HG02798 (cell line): ENCODE results near the gene PLEKHG3.

Source experiments
- ATAC-seq: cut with Tn5 transposase; IDR thresholded peaks from one replicate; pipeline ENCODE4 v1.9.1; 2021; ENCODE audit warnings: mild to moderate bottlenecking; ENCODE audit not compliant: unreplicated experiment, poor library complexity

PLEKHG3 gene

DNA sequence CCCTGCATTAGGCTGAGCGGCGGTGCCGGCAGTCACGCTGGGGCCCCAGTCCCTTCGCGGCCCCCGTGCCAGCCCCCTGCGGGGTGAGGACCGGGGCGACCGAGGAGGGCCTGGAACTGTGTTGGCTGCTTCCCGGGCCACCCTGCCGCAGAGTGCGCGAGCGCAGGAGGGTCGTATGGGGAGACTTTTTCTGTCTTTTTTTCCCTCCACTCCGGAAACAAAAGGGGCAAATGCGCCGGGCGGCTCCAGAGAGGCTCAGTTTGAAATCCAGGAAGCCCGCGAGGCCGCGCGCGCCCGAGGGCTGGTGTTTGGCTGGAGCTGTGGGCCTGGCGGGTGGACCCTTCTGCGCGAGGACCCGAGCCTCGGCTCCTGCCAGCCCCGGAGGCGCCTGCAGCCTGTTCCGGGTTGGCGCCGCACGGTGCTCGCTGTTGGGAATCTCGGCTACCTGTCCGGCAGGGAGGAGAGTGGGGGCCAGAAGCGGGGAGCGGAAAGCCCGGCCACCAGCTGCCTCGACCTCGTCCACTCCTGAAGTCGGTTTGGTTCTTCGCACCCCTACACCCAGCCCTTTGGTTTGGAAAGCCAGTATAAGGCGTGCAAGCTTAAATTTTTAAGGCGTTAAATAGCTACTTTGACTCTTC is 638 bp downstream of the PLEKHG3 start:
- ATAC-seq, result no peak

DNA sequence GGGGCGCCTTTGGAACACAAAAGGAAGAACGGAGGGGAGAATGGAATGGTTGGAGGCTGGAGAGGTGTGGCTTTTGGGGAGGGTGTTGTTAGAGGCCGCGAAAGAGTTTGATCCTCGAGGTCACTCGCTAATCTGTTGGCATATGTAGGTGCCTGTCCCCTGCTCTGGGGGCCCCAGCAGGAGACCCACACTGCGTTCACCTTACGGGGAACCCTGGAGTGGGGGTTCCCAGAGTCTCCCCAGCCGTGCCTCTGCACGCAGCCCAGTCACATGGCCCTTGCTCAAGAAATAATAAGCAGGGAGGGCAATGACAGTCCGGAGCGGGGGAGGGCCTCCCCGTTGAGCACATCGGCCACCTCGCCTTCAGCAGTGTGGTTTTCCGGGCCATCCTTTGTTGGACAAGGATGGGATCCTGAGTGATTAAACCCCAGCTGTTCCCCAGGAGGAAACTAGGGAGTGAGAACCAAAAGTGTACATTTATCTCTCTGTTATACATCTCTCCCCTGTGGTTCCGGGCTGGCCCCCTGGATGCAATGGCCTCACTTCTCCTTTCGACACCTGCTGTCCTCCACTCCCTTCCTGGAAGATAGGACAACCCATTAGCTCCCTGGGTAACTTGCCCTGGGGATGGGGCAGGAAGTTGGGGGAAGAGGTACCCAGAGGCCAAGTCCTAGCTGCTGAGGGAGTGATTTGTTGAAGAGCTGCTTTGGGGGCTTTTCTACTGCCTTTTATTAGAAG is 1.3 kb downstream of the PLEKHG3 start:
- ATAC-seq, result no peak

- ATAC-seq, result no peak
These were observed 1.9 kb downstream of the PLEKHG3 start for GRCh38 chr14:64706119-64706592.

GRCh38 chr14:64706593-64707193 is 2.5 kb downstream of the PLEKHG3 start:
- no peak for ATAC-seq

DNA sequence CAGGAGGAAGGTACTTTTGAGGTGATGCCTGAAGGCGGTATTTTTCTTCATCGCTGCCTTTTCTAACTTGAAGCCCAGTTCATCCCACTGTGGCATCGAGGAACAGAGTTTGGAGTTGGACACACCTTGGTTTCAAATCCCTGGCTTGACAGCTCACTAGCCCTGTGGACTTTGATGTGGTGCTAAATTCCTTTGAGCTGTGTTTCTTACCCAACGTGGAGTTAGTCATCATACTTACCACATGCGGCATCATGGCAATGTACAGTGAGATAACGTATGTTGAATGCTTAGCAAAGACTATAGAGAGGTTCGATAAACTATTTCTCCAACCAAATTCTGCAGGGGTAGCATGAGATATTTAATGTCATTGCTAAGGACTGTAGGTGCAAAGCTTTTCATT is 3.4 kb downstream of the PLEKHG3 start:
- no peak for ATAC-seq

DNA sequence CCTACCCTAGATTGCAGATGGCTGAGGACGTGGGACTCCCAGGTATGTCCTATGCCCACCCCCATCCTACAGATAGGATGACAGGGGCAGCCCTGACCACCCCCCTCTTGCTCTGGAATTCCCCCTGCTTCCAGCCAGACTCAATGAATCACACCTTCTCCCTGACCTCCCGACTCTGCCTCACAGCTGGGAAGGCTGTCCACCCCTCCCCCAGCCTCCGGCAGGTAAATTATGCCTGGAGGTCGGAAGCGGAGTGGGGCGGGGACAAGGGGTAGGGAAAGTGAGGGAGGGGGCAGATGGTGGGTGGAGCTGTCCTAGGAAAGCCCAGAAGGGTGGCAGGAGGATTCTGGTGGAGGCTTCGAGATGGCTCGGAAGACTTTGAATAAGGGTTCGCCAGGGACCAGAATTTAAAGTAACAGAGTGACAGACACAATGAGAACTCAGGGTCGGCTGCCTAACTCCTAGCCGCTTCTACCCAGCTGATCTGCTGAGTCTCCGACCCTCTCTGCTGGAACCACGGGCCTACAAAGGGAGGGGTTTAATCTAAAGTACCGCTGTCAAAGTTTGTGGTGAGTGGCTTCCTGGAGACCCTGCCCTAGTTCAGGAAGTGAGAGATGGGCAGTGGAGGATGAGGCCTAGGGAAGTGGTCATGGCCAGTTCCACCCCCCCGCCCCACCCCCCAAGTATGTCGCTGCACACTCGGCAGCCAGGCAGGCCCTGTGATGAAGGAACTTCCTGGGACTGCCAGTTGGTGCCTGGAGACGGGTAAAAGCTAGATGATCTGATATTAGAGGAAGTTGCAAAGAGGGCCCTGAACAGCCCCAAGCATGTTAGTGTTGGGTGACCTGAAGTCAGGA is 4.2 kb downstream of the PLEKHG3 start:
- ATAC-seq, result no peak

DNA sequence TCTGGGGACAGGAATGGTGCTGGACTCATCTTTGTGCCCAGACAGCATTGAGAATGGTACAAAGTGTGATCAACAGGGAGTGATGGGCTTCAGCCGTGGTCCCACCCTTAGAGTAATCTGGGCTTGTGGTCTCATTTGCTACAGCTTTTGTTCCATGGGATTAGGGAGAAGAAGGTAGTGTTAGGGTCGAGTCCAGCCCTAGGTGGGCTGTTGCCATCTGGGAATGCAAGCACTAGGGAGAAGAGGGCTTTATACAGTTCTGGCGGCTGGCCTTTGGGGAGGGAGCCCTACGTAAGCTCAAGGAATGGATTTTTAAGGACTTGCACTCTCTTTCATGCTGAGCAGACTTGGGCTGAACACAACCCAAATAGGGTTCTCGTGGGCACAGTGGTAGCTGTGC is 4.9 kb downstream of the PLEKHG3 start:
- ATAC-seq, result no peak

GRCh38 chr14:64711039-64711438 is 6.8 kb downstream of the PLEKHG3 start:
- no peak for ATAC-seq

- no peak for ATAC-seq
These were observed 9.5 kb downstream of the PLEKHG3 start for GRCh38 chr14:64713677-64714076.

GRCh38 chr14:64714432-64715025 is 10.3 kb downstream of the PLEKHG3 start:
- no peak for ATAC-seq

GRCh38 chr14:64715146-64715627 is 11.0 kb downstream of the PLEKHG3 start:
- ATAC-seq, result no peak

DNA sequence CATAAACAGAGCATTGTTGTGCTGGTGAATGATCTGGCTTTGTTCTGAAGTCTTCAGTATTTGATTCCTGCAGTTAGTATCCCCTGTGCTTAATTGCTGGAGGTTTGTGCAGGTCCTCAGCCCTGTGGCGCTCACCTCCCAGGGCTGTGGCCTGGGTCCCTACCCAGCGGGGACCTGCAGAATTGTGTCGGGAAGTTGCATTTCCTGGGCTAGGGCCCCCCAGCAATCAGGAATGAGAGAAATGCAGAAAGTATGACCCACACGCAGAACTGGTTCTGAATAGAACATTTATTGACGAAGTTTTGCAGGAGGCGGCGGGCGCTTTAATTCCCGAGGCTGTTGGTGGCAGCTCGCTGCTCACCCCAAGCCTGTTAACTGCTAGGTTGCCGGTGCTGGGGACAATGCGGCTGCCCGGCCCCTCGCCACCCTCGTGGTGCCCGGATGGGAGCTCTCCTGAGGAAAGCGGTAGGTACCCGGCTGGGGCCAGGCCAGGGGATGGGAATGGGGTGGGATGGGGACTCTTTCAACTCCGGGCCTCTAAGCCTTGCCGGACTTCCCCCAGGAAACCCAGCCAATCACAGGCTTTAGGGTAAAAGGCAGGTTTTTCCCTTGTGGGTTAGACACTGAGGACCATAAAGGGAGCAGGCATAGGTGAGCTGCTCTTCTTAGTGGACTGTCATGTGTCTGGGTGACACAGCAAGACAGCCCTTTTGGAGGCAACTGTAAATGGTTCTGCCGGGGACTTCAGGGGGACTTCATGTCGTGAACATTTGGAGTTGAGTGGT is 11.6 kb downstream of the PLEKHG3 start:
- ATAC-seq, result no peak

- no peak for ATAC-seq
These were observed 13.6 kb downstream of the PLEKHG3 start for GRCh38 chr14:64717870-64718269.

GRCh38 chr14:64718762-64719161 is 14.5 kb downstream of the PLEKHG3 start:
- no peak for ATAC-seq

- ATAC-seq, result no peak
These were observed 15.4 kb downstream of the PLEKHG3 start for GRCh38 chr14:64719601-64720000.

DNA sequence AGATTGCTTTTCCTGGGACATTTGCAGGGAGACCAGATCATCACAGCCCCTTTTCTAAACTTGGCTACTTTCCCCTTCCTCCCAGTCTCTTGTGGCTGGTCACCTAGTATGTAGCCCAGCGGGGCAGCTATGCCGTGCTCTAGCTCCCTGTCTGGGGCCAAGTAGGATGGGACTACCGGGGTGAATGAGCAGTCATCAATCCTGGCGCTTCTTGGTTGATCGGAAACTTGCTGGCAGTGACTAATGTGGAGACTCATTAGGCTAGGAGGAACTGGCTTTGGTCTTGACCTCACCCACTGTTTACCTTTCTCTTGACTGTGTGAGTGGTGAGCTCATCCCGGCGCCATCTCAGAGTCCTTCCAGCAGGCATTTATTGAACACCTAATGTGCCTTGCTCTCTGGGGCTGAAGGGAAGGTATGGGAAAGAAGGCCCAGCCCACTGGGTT is 15.9 kb downstream of the PLEKHG3 start:
- no peak for ATAC-seq

DNA sequence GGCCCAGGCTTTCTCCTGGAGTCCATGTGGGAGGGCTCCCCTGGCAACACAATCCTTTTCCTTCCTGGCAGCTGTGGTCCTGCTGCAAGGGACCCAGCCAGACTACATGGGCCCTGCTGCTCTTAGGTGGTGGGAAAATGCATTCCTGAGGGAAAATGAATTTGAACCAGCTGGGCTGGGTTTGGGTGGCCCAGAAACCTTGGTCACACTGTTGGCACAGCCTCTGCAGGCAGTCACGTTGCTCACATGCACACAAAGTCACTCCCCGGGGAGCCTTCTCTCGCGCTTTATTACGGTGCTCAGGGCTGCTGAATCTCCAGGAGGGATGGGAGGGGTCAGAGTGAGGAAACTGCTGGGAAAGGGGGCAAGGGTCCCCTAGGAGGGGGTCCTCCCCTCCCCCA is 17.2 kb downstream of the PLEKHG3 start:
- ATAC-seq, result no peak

DNA sequence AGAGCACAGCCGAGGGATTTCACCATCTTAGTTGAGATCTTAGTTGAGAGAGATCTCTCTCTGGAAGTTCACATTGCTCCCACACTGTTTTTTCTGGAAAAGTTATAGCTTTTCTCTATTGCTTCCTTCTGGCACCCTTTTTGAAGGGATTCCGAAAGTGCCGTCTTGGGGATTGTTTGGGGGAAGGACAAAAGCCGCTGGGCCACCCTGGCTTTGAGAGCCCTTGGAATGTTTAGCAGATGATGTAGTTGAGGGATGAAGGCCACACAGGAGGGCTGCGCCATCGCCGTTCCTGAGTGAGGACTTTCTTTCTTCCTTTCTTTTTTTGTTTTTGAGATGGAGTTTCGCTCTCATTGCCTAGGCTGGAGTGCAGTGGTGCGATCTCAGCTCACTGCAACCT is 17.7 kb downstream of the PLEKHG3 start:
- no peak for ATAC-seq

GRCh38 chr14:64722842-64723447 is 18.7 kb downstream of the PLEKHG3 start:
- no peak for ATAC-seq
